ENCODE measurements around the gene CACNA1B.

- TF ChIP-seq, protein P1, sequence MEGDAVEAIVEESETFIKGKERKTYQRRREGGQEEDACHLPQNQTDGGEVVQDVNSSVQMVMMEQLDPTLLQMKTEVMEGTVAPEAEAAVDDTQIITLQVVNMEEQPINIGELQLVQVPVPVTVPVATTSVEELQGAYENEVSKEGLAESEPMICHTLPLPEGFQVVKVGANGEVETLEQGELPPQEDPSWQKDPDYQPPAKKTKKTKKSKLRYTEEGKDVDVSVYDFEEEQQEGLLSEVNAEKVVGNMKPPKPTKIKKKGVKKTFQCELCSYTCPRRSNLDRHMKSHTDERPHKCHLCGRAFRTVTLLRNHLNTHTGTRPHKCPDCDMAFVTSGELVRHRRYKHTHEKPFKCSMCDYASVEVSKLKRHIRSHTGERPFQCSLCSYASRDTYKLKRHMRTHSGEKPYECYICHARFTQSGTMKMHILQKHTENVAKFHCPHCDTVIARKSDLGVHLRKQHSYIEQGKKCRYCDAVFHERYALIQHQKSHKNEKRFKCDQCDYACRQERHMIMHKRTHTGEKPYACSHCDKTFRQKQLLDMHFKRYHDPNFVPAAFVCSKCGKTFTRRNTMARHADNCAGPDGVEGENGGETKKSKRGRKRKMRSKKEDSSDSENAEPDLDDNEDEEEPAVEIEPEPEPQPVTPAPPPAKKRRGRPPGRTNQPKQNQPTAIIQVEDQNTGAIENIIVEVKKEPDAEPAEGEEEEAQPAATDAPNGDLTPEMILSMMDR (IDR thresholded peaks at IDR 0.05) = no peak
- TF ChIP-seq POLR2AphosphoS5 (IDR thresholded peaks at IDR 0.05) (no peak), EP300 (IDR thresholded peaks at IDR 0.05) (no peak)
Observed at GRCh38 chr9:137829260-137829996, 48.2 kb upstream of the CACNA1B start.

All from sigmoid colon (tissue), 4 donors.